Uterus (tissue), 4 donors: Measurements from ENCODE around the gene RAPH1. TPM values are rescaled to one million over a fixed set of nuclear protein-coding genes. Genes with fewer than 3 reads are reported as not detected.
A peak's percentile ranks its signal among the peaks of the same experiment; 100 is the strongest.

ENCODE experiments used
- DNase-seq, 2 donors: peaks; one replicate each; pipeline ENCODE4 v3.0.0-alpha.2; 2019 to 2020
- H3K27ac ChIP-seq, 2 donors: fragments of 200-600 bp; sonication (generic); 1 replicate in 1 of 2; 2 replicates in 1 of 2; pipeline ENCODE4 v1.5.1; 2016 to 2018
- H3K27me3 ChIP-seq, 2 donors: fragments of 200-600 bp; sonication (generic); one replicate each; pipeline ENCODE4 v1.5.1; 2018 to 2019; ENCODE audit warnings: control low read depth in 1 of 2
- H3K36me3 ChIP-seq, 2 donors: fragments of 200-600 bp; sonication (generic); one replicate each; pipeline ENCODE4 v1.5.1; 2019; ENCODE audit warnings: control low read depth in 1 of 2
- H3K4me1 ChIP-seq, 2 donors: fragments of 200-600 bp; sonication (generic); one replicate each; pipeline ENCODE4 v1.5.1; 2018 to 2019; ENCODE audit warnings: control low read depth in 1 of 2
- H3K4me3 ChIP-seq, 2 donors: fragments of 200-600 bp; sonication (generic); 1 replicate in 1 of 2; 2 replicates in 1 of 2; pipeline ENCODE4 v1.5.1; 2018 to 2019; ENCODE audit warnings: mild to moderate bottlenecking in 1 of 2
- H3K9me3 ChIP-seq, 2 donors: fragments of 200-600 bp; sonication (generic); one replicate each; pipeline ENCODE4 v1.5.1; 2019; ENCODE audit warnings: control low read depth in 1 of 2
- POLR2A ChIP-seq, 2 donors: fragments of 450-650 bp; IDR thresholded peaks; one replicate each; pipeline ENCODE4 v1.6.1; 2016; ENCODE audit warnings: antibody characterized with exemption in 2 of 2, mild to moderate bottlenecking in 1 of 2, moderate library complexity in 1 of 2
- intact Hi-C: fragments of 100-400 bp; cut with DNase I; formaldehyde crosslinking; loops from one replicate; pipeline ENCODE4 v1.15.1; 2023; ENCODE audit warnings: low total_unique reads
- total RNA-seq, 4 donors: library from RNA; depleted of rRNA in 3 of 4; stranded (reverse); fragments of >200 nt in 3 of 4; gene quantifications; one replicate each; pipeline versions ENCODE4 v1.1.0 to v1.2.4, GENCODE V29; 2014 to 2023
- TF ChIP-seq, protein P1 (sequence below), 4 experiments: fragments of 200-600 bp in 2 of 4; fragments of 450-650 bp in 2 of 4; sonication (generic) in 2 of 4; IDR thresholded peaks; one replicate each; pipeline ENCODE4 v1.5.1; 2016 to 2019; ENCODE audit warnings: antibody characterized with exemption in 4 of 4, mild to moderate bottlenecking in 2 of 4, moderate library complexity in 1 of 4
- donor health status: DM: yes; HTN: yes; CAD: no.

RAPH1 gene
- total RNA-seq, 4 donors from 2014 or later, result 17.4 to 49.5 (median 23.5) TPM

- H3K4me1 ChIP-seq, result no peaks in the 10 kb centered on the region
- H3K9me3 ChIP-seq, result no peaks in the 10 kb centered on the region
- H3K27ac ChIP-seq, result no peak overlapping the region
- H3K36me3 ChIP-seq, result no peaks in the 10 kb centered on the region
- no peak overlapping the region for H3K4me3 ChIP-seq
- no peak for DNase-seq
- TF ChIP-seq, protein P1, sequence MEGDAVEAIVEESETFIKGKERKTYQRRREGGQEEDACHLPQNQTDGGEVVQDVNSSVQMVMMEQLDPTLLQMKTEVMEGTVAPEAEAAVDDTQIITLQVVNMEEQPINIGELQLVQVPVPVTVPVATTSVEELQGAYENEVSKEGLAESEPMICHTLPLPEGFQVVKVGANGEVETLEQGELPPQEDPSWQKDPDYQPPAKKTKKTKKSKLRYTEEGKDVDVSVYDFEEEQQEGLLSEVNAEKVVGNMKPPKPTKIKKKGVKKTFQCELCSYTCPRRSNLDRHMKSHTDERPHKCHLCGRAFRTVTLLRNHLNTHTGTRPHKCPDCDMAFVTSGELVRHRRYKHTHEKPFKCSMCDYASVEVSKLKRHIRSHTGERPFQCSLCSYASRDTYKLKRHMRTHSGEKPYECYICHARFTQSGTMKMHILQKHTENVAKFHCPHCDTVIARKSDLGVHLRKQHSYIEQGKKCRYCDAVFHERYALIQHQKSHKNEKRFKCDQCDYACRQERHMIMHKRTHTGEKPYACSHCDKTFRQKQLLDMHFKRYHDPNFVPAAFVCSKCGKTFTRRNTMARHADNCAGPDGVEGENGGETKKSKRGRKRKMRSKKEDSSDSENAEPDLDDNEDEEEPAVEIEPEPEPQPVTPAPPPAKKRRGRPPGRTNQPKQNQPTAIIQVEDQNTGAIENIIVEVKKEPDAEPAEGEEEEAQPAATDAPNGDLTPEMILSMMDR (IDR thresholded peaks at IDR 0.05), result no peak
- no peak for TF ChIP-seq POLR2A (IDR thresholded peaks at IDR 0.05)
- intact Hi-C loops, result no loop called here
- no peaks in the 10 kb centered on the region for H3K27me3 ChIP-seq
These were observed 168.2 kb downstream of the RAPH1 start for GRCh38 chr2:203366639-203367466.

DNA sequence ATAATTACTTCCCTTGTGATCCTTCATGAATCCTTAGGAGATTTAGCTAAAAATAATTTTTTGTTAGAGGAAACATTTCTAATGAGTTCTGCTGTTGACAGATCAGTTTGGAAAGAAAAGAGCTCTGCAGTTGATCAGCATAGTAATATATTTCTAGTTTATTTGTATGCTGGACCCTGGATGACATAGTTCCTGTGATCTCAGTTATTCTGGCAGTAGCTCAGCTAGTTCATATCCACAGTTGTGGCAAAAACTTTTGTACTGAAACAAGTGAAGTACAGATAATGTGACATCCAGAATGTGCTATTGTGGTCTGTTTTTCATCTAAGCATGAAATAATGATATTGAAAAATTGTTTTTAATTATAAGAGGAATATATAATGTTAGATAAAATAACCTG is 173.2 kb downstream of the RAPH1 start:
- peaks cover 0 to 6% of the 10 kb centered on the region in 2 donors for H3K4me1 ChIP-seq
- DNase-seq, result no peak
- no peak overlapping the region for H3K4me3 ChIP-seq
- intact Hi-C loops, result no loop called here
- no peaks in the 10 kb centered on the region for H3K9me3 ChIP-seq
- TF ChIP-seq, protein P1 (IDR thresholded peaks at IDR 0.05), result no peak
- no peak for TF ChIP-seq POLR2A (IDR thresholded peaks at IDR 0.05)
- no peaks in the 10 kb centered on the region for H3K27me3 ChIP-seq
- H3K36me3 ChIP-seq, result no peaks in the 10 kb centered on the region
- H3K27ac ChIP-seq, result peak overlapping the region; percentile 7 to 38

GRCh38 chr2:203361495-203361894 is 173.6 kb downstream of the RAPH1 start:
- no peak overlapping the region for H3K4me3 ChIP-seq
- no peak for TF ChIP-seq POLR2A (IDR thresholded peaks at IDR 0.05)
- TF ChIP-seq, protein P1 (IDR thresholded peaks at IDR 0.05), result no peak
- peak overlapping the region; percentile 7 to 38 for H3K27ac ChIP-seq
- H3K36me3 ChIP-seq, result no peaks in the 10 kb centered on the region
- peaks cover 0 to 6% of the 10 kb centered on the region in 2 donors for H3K4me1 ChIP-seq
- no peaks in the 10 kb centered on the region for H3K27me3 ChIP-seq
- intact Hi-C loops, result no loop called here
- no peaks in the 10 kb centered on the region for H3K9me3 ChIP-seq
- DNase-seq, result no peak

GRCh38 chr2:203360833-203361430 is 174.2 kb downstream of the RAPH1 start:
- Histone ChIP-seq H3K27ac (peak overlapping the region; percentile 10 to 36), H3K9me3 (no peaks in the 10 kb centered on the region), H3K4me3 (no peak overlapping the region), H3K36me3 (no peaks in the 10 kb centered on the region), H3K4me1 (peaks cover 0 to 6% of the 10 kb centered on the region in 2 donors), H3K27me3 (no peaks in the 10 kb centered on the region)
- no peak for TF ChIP-seq POLR2A (IDR thresholded peaks at IDR 0.05)
- TF ChIP-seq, protein P1 (IDR thresholded peaks at IDR 0.05), result no peak
- no peak for DNase-seq
- intact Hi-C loops, result no loop called here

- H3K27me3 ChIP-seq, result no peaks in the 10 kb centered on the region
- DNase-seq, result no peak
- no peak for TF ChIP-seq POLR2A (IDR thresholded peaks at IDR 0.05)
- TF ChIP-seq, protein P1 (IDR thresholded peaks at IDR 0.05), result no peak
- no peak overlapping the region for H3K27ac ChIP-seq
- no peaks in the 10 kb centered on the region for H3K9me3 ChIP-seq
- intact Hi-C loops, result no loop called here
- no peaks in the 10 kb centered on the region for H3K36me3 ChIP-seq
- peaks cover 0 to 6% of the 10 kb centered on the region in 2 donors for H3K4me1 ChIP-seq
- no peak overlapping the region for H3K4me3 ChIP-seq
These were observed 175.7 kb downstream of the RAPH1 start for GRCh38 chr2:203359450-203359849.
